HG03354 (cell line): ENCODE data around the gene ISL1.

Experiments
- ATAC-seq: cut with Tn5 transposase; IDR thresholded peaks from one replicate; pipeline ENCODE4 v1.9.1; 2021; ENCODE audit warnings: mild to moderate bottlenecking; ENCODE audit not compliant: unreplicated experiment, poor library complexity, severe bottlenecking

Gene ISL1

GRCh38 chr5:51385216-51385615, 2.0 kb downstream of the ISL1 start:
- no peak for ATAC-seq

DNA sequence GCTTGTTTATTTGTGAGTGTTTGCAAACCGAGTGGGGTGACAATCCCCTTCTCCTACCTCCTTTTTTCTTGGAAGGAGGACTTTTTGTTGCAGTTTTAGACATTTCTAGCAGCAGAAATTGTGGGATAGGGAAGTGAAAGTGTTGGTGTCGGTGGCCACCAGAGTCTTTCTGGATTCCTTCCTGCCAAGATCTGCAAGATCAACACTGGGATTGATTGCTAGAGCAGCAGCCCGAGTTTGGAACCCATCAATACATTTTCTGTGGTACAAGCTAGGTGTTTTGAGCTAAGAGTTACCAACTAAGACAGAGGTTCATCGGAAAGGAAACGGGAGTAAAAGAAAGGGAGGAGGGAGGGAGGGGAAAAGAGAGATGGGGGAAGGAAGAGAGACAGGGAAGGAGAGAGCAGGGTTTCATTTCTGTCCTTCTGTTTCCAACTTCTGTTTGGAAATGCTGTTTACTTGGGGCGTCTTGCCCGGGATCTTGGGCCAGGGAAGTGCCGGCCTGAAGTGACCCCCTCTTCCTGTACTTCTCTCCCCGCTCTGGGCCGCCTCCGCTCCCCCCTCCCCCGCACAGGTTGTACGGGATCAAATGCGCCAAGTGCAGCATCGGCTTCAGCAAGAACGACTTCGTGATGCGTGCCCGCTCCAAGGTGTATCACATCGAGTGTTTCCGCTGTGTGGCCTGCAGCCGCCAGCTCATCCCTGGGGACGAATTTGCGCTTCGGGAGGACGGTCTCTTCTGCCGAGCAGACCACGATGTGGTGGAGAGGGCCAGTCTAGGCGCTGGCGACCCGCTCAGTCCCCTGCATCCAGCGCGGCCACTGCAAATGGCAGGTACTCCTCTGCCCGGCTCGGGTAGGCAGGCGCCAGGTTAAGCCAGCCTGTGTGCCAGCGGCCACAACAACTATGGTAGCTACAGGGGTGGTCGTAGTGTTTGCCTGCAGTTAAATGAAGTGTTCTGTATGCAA, 4.0 kb downstream of the ISL1 start:
- no peak for ATAC-seq

DNA sequence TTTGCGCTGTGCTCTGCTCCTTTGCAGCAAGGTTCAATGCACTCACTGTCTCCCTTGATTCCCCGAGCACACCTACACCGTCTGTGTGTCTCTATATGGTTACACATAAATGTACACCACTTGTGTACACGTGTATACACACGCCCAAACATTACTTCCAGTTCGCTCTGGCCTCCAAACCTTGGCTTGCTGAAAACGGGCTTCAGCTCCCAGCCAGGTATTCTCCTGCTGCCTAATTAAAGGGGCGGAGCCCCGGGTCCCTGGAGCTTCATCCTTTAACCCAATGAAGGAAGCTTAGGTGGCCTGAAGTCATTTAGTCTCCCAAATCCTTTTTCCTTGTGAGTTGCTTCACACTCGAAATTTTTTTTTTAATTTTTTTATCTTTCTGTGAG, 4.6 kb downstream of the ISL1 start:
- no peak for ATAC-seq

- no peak for ATAC-seq
Measured at GRCh38 chr5:51388488-51389287, 5.4 kb downstream of the ISL1 start.

GRCh38 chr5:51389288-51389576, 6.0 kb downstream of the ISL1 start:
- ATAC-seq, result no peak

DNA sequence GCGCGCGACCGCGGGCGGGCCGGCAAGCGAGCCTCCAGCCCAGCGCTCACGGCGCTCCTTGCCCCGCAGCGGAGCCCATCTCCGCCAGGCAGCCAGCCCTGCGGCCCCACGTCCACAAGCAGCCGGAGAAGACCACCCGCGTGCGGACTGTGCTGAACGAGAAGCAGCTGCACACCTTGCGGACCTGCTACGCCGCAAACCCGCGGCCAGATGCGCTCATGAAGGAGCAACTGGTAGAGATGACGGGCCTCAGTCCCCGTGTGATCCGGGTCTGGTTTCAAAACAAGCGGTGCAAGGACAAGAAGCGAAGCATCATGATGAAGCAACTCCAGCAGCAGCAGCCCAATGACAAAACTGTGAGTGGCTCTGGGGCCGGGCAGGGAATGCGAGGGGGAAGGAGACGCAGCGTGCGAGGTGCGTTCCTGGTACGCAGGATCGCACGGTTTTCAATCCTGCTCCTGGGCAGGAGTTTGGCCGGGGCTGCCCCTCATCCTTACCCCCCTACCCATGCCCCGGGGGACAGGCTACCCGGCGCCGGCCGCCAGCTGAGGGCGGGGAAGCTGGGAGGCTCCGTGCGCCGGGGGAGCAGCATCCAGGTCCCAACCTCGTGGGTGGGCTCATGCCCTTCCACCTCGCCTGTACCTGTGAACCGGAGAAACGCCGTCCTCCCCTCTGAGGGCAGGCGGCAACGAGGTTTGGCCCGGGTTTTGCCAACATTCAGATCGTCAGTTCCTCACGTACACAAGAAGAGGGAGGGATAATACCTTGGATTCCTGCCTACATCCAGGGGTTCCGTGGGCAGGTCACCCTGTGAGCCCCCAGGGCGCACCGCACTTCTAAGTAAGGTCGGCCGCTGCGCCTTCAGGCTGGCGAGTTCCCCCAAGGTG, 6.6 kb downstream of the ISL1 start:
- ATAC-seq, result no peak

DNA sequence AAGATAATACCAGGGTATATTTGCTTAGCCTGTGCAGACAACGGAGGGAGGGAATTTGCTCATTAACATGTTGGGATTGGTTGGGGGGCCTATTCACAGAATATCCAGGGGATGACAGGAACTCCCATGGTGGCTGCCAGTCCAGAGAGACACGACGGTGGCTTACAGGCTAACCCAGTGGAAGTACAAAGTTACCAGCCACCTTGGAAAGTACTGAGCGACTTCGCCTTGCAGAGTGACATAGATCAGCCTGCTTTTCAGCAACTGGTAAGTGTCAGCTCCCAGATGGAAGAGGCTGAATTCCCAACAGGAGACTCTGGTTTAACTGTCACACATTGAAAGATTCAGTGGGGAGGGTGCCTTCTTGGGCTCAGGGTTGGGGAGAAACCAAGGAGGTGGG, 7.9 kb downstream of the ISL1 start:
- no peak for ATAC-seq

DNA sequence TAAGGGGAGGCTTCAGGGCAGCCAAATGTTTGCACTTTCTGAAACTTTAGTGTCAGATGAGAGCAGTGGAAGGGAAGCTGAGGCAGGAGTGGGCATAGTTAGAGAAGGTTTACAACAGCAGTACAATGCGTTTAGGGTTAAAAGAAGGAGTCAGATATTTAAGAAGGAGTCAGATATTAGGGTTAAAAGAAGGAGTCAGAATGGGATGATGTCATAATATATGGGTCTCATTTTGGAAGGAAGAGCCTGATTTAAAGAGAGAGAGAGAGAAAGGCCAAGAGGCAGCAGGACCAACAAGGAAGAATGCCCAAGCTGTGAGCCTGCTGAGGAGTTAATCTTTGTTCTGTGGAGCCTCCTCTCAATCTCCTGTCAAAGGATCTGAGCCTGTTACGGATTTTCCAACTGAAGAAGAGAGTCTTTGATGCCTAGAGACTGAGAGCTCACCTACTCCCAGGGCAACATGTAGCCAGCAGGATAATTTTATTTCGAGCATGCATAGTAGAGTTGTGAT, 9.5 kb downstream of the ISL1 start:
- ATAC-seq, result no peak

DNA sequence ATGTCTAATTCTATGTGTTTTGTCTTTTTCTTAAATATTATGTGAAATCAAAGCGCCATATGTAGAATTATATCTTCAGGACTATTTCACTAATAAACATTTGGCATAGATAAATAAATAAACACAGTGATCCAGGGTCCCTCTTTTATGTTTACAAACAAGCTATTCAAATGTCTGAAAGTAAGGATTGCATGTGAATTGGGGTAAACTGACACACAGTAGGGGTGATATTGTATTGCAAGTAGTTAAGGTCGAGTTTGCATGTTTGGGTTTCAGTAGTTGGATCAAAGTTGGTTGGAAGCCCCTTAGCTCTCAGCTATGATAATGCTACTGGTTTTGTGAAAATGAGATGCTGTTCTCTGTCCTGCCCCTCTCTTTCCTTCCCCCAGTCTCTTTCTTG, 11.4 kb downstream of the ISL1 start:
- ATAC-seq, result no peak

GRCh38 chr5:51395245-51395644, 12.0 kb downstream of the ISL1 start:
- ATAC-seq, result no peak

- ATAC-seq, result no peak
Measured at GRCh38 chr5:51395666-51396356, 12.6 kb downstream of the ISL1 start.

DNA sequence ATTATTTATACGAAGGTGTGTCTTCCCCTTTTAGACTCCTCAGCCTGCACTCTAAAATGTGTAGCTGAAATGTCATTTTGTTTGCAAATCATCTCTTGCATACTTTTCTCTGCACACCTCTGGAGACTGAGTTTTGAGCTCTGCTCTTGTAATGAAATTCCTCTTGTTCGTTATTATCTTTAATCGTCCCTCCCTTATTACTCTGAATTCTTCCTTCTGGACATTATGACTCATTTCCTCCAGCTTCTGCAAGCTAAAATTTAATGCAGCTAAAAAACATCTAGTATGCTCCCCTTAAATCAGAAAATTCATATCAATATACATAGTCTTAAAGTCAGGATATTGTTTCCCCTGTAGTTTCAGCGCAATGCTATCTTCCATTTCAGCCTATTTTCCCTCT, 13.5 kb downstream of the ISL1 start:
- no peak for ATAC-seq

- ATAC-seq, result no peak
Measured at GRCh38 chr5:51397996-51398395, 14.7 kb downstream of the ISL1 start.

GRCh38 chr5:51398875-51399642, 15.8 kb downstream of the ISL1 start:
- no peak for ATAC-seq

DNA sequence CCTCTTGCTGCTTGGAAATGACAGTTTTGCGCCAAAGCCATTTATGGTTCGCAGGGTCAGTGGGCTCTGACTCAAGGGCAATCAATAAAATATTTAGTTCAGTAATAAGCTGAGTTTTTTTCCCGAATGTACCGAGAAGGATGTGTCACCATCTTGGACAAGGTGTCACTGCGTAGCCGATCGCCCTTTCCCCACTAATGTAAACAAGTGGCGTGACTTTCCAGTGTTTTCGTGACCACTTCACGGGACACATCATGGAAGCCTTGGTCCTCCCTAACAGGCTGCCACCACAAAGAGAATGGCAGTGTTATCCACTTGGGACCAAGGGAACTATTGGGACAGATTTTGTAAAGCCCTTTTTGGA, 16.4 kb downstream of the ISL1 start:
- no peak for ATAC-seq

- no peak for ATAC-seq
Measured at GRCh38 chr5:51404255-51404654, 21.0 kb downstream of the ISL1 start.

- ATAC-seq, result no peak
Measured at GRCh38 chr5:51411921-51412325, 28.7 kb downstream of the ISL1 start.

- ATAC-seq, result no peak
Measured at GRCh38 chr5:51414516-51414915, 31.3 kb downstream of the ISL1 start.

DNA sequence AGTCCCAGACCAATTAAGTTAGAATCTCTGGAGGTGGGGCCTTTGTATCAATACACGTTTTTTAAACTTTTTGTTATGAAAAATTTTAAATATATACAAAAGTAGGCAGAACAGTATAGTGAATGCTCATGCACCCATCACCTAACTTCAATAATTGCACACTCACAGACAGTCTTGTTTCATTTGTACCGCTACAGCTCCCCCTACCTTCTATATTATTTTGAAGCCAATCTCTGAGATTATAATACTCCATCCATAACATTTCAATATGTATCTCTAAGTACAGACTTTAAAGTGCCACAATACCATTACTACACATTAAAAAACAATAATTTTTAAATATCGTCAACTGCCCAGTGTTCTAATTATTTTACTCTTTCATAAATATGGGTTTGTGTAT, 32.9 kb downstream of the ISL1 start:
- ATAC-seq, result no peak
